GM18873 (cell line): ENCODE measurements around the gene GPR141.
"Not testable (repeated sequence)": the region's sequence is repeated elsewhere in the genome, so short reads cannot be mapped to it uniquely, and the experiment has no call there.

ENCODE experiments used
- ATAC-seq: cut with Tn5 transposase; IDR thresholded peaks from one replicate; pipeline ENCODE4 v1.9.1; 2021; ENCODE audit warnings: mild to moderate bottlenecking, moderate library complexity, moderate number of reproducible peaks; ENCODE audit not compliant: unreplicated experiment, low FRiP score

Gene GPR141

DNA sequence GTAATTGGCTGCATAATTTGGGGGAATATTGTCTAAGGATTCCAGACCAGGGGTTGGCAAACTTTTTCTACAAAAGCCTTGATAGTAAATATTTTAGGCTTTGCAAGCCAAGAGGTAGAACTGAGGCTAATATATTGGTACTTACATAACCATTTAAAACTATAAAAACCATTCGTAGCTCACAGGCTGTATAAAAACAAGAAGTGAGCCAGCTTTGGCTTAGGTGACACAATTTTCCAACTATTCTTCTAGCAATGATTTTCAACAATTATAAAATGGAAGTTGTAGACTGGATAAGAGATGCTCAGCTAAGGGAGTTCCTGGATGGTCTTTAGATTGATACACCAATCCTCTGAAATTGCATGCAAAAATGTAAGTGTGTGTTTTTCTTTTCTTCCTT lies 1.4 kb downstream of the GPR141 start:
- ATAC-seq, result no peak

DNA sequence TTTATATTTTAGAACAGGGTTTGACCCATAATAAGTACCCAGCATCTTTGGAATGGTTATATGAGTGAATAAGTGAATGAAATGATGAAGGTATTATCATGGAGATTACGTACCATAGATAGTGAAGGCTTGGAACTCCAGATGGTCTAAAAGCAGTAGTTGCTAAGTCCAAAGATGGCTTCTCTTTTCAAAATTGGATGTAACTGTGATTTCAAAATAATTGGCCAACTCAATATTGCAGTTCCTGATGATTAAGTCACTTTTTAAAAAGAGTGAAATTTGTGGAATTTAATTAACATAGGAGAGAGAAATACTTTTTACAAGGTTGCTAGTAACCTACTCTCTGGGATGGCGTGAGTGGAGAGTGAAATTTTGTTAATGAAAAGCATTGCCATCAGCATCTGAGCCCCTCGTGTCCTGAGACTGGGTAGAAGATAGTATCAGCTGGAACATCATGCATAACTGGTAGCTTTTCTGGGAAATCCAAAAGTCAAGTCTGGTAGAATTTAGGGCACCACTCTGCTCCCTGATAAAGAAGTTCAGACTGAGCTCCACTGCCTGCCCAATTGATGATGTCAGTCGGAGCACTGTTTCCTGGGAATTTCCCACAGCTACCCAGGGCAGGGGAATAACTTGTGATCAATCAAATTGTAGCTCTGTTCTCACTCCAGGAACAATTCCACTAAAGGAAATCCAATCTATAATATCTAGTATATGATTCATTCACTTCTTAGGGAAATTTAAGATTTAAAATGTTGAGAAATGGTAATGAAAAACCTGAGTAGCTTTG lies 3.2 kb downstream of the GPR141 start:
- no peak for ATAC-seq

DNA sequence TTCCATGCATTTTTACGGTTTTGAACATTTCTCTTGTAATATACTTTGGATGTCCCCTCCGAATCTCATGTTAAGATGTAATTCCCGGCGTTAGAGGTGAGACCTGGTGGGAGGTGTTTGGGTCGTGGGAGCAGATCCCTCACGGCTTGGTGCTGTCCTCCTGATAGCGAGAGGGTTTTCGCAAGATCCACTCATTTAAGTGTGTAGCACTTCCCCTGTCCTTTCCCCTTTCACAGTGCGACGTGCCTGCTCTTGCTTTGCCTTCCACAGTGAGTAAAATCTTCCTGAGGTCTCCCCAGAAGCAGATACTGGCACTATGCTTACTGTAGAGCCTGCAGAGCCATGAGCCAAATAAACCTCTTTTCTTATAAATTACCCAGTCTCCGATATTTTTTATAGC lies 6.6 kb downstream of the GPR141 start:
- no peak for ATAC-seq

DNA sequence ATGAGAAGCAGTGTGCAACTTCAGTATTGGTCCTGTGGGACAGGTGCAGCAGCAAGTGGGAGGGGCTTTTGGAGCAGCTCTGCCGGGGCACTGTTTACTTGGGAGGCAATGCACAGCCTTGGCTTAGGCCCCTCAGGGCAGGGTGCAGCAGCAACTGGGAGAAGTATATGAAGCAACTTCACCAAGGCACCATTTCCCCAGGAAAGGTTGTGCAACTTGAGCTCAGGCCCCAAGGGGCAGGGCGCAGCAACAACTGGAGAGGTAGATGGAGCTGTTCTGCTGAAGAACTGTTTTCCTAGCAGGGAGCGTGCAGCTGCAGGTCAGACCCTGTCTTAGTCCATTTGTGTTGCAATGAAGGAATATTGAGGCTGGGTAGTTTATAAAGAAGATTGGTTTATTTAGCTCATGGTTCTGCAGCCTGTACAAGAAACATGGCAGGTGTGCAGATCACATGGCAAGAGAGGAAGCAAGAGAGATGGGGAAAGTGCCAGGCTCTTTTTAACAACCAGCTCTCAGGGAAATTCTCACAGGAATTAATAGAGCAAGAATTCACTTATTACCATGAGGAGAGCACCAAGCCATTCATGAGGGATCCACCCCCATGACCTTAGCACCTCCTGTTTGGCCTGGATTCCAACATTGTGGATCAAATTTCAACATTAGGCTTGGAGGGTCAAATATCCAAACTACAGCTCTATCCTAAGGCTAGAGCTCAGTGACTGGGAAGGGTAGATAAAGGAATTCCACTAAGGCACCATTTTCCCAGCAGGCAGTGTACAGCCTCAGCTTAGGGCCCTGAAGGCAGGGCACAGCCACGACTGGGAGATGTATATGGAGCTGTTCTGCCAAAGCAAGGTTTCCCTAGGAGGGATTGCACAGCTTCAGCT lies 10.9 kb downstream of the GPR141 start:
- ATAC-seq, result no peak

DNA sequence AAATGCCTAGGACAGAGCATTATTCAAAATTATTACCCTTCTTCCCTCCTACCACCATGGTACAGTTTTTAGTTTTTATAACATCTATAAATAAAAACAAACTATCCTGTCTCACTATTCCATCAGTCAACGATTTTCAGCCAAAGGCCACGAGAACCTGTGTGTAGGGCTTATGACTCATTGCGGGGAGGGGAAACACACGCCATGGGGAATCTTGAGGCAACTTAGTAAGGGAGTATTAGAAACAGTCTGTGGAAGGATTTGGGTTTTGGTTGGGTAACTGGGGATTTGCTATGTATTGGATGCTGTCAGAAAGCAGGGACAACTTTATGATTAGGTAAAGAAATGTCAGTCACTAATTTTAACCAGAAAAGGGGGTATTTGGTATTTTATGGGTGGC lies 14.7 kb downstream of the GPR141 start:
- ATAC-seq, result no peak

DNA sequence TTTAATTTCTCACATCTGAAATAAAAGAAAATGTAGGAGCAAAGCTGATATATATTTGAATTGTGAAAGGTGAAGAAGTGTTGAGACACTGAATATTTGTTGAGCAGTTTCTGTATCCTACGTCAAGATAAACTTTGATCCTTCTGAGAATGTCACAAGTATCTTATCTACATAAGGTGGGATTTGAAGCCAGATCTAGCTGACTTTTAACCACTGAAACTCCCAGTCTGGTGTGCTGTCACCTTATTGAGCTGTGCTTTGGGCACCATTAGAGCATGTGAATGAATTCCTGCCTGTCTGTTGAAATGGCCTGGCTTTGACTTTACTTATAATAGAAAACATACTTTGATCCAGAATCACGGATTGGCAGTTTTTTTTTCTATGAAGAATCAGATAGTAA lies 15.2 kb downstream of the GPR141 start:
- no peak for ATAC-seq

DNA sequence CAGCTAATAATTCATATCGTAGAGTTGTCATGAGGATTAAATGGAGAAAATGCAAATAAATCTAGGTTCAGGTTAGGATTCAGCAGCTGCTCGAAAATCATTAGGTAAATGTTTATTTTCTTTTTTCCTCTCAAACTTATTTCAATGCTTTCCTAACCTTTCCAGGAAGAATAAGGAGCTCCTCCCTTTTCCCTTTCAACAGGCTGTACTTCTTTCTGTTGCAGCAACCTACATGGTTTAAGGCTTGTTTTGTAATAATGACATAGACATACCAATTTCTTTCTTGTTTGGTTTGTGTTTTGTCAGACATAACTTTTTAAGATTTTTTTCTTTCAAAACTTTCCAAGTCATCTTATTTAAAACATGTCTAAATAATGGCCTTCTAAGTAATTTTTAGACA lies 18.2 kb downstream of the GPR141 start:
- no peak for ATAC-seq

DNA sequence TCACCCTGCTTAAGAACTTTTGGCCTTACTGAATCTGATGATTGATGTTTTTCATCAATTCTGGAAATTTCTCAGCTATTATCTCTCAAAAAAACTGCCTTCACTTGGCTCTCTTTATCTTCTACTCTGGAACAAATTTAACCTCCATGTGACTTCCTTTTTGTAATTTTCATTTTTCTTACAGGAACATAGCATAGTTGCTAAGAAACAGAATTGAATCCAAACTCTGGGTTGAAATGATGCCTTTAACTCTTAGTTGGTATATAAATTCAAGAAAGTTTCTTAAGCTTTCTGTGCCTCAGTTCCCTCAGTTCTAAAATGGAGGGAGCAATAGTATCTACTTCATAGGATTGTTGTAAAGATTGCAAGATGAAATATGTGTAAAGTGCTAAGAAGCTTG lies 19.8 kb downstream of the GPR141 start:
- no peak for ATAC-seq

DNA sequence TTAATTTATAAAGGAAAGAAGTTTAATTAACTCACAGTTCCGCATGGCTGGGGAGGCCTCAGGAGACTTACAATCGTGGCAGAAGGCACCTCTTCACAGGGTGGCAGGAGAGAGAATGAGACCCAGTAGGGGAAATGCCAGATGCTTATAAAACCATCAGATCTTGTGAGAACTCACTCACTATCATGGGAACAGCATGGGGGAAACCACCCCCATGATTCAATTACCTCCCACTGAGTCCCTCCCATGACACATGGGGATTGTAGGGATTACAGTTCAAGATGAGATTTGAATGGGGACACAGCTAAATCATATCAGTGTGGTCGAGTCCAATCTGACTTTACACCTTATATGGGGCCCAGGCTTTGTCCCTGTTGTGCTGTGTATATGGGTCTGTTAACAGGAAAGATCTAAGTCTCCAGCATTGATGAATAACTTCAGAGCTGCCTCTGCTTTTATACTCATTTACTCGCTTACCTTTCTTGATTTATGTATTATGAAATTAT lies 20.8 kb downstream of the GPR141 start:
- not testable (repeated sequence) for ATAC-seq

DNA sequence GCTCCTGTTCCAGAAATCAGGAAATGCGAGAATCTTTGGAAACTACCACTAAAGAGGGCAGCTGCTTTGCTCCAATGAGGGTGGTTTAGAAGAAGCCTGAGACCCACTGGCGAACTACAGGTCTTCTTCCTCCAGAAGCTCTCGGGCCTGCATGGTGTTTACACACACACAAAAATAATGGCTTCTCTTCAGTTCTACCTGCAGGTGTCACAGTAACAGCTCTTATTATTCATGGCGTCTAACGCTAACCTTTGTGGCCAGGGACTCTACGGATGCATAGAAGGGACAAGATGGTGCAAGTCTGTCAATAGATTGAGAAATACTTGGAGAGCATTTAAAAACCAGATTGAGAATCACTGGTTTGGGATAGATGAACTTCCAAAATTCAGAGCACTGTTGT lies 22.4 kb downstream of the GPR141 start:
- no peak for ATAC-seq

DNA sequence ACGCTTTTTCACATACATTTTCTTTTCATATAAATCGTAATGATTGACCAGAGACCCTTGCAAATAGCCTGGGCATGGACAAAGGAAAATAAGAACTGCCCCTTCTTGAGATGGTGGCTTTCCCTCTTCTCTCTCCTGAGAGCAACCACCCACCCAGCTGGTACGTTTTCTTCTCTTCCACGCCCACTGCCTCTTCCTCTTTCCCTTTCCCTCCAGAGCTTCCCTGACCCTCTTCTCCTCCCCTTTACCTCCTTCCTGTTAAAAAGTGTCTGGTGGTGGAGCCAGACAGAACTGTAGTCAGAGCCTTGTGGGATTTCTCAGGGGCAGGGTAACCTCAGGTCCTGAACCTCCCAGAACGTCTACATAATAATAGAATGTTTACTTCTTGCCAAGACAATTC lies 23.2 kb downstream of the GPR141 start:
- no peak for ATAC-seq

DNA sequence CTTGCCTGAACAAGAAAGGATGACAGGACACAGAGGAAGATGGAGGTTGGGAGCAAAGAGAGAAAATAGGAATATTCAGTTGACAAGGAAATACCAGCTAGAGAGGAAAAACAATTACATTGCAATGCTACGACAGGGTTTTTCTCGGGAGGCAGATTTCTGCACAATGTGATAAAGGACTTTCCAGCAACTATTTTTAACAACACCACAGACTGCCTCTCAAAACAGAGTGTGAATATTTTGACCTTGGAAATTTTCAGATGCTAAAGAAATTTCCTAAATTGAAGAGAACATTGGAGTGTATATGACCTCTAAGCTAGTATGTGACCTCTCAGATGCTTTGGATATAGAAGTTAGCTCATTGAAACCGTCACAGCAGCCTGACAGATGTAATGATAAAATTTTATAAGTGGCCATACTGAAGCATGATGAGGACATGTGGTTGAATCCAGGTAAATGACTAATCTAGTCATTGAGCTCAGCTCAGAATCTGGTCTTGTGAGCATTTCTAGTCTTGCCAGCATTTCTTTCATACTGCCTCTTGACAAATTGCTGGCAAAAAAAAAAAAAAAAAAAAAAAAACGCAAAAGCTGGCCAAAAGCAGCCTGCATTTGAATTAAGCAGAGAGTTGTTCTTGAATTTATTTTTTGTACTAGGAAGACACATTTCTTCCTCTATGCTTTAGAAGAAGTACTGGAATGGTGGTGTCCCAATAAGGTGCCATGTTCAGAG lies 24.4 kb downstream of the GPR141 start:
- ATAC-seq, result no peak

DNA sequence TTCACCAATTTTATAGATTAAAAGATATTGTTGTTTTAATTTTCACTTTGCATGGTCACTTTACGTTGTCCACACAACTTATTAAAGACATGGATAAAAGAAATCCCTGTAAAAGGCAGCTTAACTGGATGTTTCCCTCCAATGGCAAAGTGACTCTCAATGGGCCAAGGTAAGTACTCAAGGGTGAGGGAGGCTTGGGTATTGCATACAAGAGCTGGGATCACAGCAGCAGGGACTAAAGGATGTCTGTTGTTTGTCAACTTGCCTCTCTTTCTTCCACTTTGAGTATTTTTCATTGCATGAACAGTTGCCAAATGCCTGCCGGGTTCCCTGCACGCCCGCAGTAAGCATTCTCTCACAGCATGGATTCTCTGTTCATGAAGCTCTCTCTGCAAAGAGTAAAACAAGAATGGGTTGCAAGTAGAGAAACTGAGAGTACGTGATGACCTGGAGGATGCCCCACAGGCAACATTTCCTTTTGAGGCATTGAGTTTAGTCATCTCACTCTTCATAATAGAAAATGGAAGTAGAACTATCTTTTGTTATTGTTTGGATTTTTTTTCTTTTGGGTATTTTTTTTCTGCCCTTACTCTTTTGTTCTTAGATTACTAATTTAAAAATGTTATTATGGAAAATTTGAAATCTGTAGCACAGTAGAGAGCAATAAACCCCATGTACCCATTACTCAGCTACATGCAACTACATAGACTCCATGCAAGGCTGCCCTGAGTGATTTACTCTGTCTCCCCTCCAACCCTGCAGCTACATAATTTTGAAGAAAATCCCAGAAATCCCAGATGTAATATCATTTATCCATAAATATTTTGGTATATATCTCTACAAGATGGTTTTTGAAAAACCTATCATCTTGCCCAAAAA lies 26.3 kb downstream of the GPR141 start:
- peak; percentile 99 for ATAC-seq

DNA sequence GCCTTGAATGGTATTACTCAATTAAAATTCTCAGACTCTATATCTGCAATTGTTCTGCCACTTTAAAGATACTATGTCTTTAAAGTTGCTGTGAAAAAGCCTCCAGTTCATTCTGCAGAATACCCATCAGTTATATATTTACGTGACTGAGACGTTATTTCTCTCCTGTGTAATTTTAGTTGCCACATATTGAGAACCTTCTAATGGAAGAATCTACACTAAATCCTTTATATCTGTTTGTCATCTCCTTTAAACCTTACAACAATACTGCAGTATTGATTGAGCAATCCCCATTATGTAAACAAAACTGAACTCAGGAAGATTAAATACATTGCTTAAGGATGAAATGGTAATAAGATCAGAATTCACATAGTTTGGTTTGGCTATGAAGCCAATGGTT lies 30.0 kb downstream of the GPR141 start:
- no peak for ATAC-seq

DNA sequence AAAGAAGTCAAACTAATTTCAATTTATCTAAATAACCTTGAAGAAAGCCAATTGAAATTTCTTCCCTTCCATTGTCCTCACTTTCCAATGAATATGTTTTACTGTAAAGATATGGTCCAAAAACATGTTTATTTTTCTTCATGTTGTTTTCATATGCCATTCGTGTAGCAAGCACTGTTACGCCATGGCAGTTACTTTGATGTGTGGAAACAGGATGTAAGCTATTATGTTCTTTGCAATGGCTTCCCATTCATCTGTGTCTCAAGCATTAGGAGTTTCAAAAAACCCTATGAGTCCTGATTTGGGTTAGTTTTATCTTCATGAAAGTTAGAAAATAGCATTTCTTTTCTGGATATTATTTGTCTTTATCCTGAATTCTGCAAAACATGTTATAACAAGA lies 31.0 kb downstream of the GPR141 start:
- no peak for ATAC-seq

DNA sequence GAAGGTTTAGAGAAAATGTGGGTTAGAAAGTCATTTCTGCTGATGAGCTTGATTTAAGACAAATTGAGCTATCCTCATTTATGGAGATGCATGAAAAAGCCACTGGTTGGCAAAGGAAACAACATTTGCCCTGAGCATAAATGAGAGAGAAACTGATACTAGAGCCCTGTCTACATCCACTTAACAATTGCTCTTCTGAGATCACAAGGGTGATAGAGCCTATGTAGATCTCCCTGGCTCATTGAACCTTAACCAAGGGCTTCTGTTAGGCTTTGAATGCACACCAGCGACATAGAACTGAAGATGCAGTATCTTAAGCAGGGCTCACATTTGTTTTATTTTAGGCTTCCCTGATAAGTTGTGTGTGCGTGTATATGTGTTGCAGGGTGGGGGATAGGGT lies 35.0 kb downstream of the GPR141 start:
- ATAC-seq, result peak; percentile 54

DNA sequence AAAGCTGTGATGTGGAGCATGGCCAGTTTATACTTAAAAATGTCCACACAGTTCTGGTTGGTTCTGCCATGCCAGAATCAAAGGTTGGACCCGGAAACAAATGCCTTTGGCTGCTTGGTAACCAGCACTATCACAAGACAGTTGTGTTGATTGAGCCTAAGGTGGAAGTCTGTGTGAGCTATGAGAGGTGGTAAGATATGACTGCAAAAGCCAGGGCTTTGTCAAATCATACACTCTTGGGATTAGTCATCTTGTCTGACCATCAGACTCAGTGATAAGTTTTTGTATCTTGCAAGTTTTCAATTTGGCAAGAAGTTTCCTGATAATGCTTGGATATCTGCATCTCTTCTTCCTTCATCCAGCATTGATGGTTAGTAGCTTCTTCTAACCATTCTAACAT lies 35.5 kb downstream of the GPR141 start:
- peak; percentile 91 for ATAC-seq

DNA sequence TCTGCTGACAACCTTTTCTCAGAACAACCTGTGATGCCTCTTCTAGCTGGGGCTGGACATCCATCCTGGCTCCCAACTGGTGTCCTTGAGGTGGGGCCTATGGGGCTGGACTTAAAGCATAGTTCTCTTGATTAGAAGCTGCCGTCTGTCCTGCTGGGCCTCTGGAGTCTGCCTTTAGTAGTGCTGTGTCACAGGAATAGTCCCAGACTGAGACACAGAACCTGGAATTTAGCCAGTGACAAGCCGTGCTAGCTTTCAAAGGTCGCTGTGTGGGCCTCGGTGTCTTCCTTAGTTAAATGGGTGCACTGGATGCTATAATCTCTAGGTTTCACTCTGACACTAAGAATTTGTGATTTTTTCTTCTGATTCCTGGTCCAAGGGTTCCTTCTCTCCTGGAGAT lies 41.2 kb downstream of the GPR141 start:
- no peak for ATAC-seq

DNA sequence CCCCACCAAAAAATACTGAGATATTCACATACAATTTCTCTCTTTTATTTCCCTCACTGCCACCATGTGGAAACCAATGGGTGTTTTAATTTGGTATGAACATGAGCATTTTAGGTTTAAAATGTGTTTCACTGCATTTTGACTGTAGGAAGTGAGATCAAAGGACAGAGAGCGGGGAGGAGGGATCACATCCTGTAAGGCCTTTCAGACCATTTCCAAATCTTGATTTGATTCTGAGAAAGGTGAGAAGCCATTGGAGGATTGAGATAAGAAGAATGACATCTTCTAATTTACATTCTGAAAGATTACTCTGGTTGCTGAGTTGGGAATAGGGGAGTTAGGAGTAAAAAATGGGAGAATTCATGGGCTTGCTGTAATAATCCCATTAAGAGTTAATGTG lies 42.5 kb downstream of the GPR141 start:
- no peak for ATAC-seq

DNA sequence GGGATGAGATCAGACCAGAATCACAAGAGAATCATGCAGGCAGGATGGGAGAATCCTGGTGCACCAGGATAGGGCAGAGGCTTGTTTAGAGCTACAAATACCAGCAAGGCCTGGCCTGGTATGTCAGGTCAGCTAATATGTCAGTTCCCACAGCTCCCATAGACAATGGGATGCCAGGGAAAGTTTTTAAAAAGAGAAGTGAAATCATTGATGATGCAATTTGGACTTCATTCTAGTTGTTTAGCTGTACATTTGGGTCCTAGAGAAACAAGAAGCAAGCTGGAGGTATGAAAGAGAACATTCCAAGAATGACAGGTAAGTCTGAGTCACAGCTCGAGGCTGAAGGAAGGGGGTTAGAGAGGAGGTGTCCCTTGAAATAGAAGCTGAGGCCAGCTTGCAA lies 45.2 kb downstream of the GPR141 start:
- no peak for ATAC-seq
